Stimulated activated CD4-positive, alpha-beta T cell treated with anti-CD3 and anti-CD28 coated beads, Interleukin-1b, Interleukin-23, amount 100 ng/mL, for 48 hours (primary cell): ENCODE measurements around the gene EXD3.
A peak's percentile ranks its signal among the peaks of the same experiment; 100 is the strongest.

Source experiments
- DNase-seq: peaks from one replicate; pipeline ENCODE4 v3.0.0-alpha.2; 2020

Gene EXD3

DNA sequence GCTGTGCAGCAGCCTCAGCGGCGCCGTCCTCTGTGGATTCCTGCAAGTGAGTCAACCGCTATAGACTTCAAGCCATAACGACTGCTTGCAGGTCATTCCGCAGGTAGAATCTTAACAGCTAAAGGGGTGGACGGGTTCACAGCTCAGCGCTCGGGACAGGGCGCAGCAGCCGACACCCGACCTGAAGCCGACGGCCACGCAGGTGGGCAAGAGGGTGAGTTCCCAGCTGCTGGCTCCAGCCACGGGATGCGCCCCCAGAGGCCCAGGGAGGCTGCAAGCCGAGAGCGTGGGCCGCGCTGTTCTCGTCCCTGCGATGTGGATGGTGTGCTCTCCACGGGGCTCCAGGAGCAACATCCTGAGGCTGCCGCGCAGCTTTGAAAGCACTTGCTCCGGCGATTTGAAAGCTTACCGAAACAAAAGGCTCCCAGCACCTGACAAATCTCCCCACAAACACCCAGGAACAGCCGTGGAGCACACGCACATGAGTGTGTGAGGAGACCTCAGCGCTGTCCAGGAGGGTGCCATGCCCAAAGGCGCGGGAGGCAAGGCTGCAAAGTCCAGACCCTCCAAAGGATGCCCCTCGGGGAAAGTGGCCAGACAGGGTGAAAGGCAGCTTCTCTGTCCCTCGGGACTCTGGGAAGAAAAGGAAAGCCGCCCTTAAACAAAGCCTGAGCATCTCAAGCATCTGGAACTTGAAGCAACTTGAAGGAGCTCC, 48.7 kb downstream of the EXD3 start:
- peak; percentile 0 for DNase-seq

GRCh38 chr9:137373611-137373980, 49.4 kb downstream of the EXD3 start:
- no peak for DNase-seq

DNA sequence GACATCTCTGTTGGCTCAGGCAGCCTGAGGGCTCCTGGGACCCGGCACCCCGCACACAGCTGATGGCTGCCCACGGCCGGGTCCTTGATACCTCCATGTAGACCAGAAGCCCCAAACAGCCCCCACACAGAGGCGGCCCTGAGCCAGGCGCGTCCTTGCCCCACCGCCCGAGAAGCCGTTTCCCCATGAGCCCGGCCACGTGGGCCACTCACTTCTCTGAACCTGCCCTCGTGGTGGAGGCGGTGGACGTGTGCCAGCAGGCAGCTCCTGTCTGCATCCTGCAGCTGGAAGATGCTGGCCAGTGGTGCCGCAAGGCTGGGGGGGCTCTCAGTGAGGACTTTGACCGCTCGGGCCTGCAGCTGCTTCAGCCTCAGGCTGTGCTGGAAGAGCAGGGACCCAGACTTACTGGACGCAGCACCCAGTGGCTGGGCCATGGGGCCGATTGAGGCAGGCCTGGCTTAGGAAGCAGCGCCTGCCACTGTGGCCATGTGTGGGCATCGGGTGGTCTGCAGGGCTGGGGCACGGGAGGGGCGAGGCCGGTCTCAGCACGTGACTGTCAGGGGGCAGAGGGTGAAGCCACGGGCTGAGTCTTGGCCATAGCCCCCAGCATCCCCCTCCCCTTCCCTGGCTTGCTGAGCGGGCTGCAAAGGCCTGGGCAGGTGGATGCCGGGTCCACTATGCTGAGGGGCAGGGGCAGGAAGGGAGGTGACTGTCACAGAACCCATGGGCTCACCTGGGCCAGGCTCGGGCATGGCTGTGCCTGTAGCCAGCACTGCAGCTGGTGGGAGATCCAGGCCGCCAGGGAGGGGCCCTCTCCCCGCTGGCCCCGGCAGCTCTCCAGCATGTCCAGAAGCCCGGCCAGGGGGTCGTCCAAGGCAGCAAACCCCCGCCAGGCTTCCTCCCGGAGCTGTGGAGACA, 50.0 kb downstream of the EXD3 start:
- peak; percentile 1 for DNase-seq

GRCh38 chr9:137371946-137372651, 50.9 kb downstream of the EXD3 start:
- DNase-seq, result no peak

- no peak for DNase-seq
Observed at GRCh38 chr9:137371521-137371941, 51.4 kb downstream of the EXD3 start.

GRCh38 chr9:137370865-137371520, 52.0 kb downstream of the EXD3 start:
- no peak for DNase-seq

DNA sequence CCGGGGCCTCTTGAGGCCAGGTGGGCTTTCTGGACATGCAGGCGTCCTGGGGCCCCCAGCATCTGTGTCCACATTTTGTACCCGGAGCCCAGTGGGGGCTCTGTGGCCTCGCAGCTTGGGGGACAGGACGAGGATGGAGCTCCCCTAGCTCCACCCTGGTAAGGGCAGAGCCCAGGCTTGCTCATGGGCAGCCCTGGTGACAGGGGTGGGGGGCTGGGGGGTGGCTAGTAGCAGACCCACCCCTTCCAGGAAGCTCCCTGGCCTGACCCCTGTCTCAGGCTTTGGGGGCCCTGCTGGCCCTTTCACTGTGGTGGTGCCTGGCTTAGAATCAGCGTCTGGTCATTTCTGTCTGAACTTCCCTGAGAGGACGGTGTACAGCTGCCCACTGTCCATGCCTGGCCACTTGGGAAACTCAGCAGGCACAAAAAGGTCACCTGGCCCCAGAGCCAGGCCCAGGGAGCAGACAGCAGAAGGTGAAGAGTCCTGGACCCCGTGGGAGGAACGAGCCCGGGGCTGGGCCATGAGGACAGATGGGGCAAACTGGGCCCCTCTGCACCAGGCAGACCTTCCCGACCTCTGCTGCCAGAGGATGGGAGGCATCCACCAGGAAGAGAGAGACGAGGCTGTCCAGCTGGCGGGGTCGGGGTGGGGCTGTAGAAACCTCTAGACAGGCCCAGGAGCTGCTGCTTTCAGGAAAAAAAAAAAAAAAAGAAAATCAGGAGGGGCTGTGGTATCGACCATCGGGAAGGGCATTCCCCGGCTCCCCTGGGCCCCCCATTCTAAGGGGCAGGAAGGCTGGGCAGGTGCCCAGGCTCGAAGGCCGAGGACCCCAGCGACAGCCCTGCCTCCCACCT, 52.8 kb downstream of the EXD3 start:
- no peak for DNase-seq

GRCh38 chr9:137369061-137369787, 53.7 kb downstream of the EXD3 start:
- DNase-seq, result no peak

DNA sequence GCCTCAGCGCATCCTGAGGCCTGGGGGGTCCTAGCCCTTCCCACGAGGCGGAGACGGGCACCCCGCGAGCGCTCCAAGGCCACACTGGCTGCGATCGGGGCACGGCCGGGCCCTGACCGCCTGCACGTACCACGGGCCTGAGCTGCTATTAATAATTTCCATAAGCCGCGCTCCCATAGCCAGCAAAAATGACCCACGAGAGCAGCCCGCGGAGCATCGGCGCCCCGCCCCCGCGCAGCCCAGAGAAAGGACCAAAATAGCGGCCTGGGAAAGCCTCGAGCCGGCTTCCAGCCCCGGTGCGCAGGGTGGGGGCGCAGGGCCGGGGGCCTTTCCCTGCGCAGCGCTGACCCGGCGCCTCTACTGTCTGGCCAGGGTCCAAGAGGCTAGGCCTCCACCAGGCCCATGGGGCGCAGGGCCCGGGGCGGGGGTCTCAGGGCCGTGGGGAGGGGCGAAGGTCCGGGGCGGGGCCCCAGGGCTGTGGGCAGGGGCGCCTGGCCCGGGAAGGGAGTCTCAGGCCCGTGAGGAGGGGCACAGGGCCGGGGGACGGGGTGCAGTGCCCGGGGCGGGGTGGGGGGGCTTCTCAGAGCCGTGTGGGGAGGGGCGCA, 54.4 kb downstream of the EXD3 start:
- no peak for DNase-seq

- no peak for DNase-seq
Observed at GRCh38 chr9:137367506-137368430, 55.2 kb downstream of the EXD3 start.

DNA sequence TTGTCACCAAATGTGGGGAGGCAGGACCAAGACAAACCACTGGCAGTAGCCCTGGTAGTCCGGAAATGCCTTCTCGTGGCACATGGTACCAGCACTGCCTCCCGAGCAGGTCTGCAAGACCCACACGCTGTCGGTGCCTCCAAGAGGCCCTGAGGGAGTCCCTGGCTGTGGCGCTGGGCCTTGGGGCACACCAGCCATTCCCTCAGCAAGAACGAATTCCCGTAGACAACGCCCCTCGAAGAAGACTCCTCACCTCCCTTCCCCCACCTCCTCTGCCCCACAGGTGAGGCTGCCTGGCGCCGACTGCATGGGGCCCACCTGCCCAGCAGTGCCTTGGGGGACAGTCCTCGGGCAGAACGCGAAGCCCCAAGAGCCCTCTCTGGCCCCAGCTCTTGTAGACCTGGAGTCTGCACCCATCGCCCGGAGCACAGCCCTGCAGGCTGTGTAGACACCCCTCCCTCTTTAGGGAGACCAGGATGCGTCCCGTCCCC, 56.0 kb downstream of the EXD3 start:
- DNase-seq, result no peak

GRCh38 chr9:137366445-137366810, 56.5 kb downstream of the EXD3 start:
- DNase-seq, result no peak

GRCh38 chr9:137365552-137366444, 57.2 kb downstream of the EXD3 start:
- no peak for DNase-seq

- no peak for DNase-seq
Observed at GRCh38 chr9:137365056-137365455, 57.9 kb downstream of the EXD3 start.

DNA sequence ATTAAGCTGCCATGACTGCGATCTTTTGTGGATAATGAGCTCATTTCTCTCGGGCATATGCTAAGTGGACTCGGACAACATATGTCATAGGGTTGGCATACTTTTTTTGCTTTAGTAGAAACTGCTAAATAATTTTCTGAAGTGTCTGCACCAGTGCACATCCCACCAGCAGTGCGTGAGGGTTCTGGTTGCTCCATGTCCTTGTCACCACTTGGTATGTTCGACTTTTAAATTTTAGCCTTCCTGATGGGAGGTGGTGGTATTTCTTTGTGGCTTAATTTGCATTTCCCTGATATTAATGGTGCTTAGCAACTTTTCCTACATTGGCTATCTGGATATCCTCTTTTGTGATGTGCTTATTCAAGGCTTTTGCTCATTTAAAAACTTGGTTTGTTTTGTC, 63.1 kb downstream of the EXD3 start:
- no peak for DNase-seq

GRCh38 chr9:137358126-137358525, 64.8 kb downstream of the EXD3 start:
- DNase-seq, result no peak

DNA sequence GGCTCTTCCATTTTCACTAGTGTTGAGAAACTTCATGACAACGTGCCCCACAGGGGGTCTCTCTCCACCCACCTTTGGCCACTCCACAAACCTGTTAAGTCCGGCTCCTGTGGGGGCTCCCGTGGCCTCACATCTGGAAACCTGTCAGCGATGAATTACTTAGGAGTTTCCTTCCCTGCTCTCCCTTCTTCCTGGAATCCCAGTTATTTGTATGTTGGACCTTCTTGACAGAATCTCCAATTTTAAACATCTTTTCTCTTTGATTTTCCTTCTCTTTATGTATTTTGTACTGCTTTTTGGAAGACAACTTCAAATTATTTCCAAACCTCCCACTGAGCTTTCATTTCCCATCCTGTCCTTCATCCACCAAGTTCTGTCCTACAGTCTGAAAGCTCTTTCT, 65.8 kb downstream of the EXD3 start:
- no peak for DNase-seq

DNA sequence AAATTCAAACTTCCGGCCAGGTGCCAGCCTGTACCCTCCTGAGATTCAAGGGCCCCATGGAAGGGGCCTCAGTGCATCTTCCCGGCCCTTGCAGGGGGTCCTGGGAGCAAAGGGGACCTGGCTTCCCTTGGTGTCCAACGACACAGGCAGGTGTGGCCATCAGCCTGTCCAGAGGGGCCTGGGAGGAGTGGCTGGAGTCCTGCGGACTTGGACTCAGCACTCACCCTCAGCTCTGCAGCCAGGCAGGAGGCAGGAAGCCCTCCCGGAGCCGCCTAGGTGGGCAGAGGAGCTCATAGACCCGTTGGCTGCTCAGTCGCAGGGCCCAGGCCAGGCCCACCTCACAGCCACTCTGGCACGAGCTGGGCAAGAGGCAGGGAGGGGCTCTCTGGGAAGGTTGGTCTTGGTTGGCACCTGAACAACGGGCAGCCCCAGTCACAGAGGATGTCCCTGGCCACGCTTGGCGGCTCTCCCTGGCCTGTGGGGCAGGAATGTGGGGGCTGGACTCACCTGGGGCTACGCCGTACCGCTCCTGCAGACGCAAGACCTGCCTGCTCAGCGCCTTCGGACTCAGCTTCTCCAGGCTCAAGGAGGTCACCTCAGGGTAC, 67.1 kb downstream of the EXD3 start:
- DNase-seq, result no peak
